ENCODE measurements around the gene CCDC69.

The CCDC69 gene

DNA sequence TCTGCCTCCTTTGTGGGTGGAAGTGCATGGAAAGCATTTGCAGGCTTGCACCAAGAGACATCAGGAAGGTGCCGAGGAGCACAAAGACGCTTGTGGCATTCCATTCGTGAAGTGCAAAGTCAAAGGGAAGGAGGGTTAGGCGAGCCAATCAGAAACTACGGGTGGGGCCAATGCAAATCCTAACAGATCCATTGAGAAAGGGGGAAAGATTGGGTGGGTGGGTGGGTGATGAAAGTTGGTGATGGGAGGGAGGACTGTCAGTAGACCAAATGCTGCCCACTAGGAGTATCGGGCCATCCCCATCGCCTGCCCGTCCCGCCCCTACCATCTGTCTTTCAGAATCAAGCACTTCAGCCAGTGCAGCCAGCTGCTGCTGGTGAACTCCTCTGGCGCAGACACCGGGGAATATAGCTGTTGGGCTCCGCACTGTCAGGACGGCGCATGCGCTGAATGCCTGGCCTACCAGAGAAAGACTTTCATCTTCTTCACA, 49.2 kb downstream of the CCDC69 start:
- TF ChIP-seq, protein P1, sequence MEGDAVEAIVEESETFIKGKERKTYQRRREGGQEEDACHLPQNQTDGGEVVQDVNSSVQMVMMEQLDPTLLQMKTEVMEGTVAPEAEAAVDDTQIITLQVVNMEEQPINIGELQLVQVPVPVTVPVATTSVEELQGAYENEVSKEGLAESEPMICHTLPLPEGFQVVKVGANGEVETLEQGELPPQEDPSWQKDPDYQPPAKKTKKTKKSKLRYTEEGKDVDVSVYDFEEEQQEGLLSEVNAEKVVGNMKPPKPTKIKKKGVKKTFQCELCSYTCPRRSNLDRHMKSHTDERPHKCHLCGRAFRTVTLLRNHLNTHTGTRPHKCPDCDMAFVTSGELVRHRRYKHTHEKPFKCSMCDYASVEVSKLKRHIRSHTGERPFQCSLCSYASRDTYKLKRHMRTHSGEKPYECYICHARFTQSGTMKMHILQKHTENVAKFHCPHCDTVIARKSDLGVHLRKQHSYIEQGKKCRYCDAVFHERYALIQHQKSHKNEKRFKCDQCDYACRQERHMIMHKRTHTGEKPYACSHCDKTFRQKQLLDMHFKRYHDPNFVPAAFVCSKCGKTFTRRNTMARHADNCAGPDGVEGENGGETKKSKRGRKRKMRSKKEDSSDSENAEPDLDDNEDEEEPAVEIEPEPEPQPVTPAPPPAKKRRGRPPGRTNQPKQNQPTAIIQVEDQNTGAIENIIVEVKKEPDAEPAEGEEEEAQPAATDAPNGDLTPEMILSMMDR (IDR thresholded peaks at IDR 0.05; ENCODE audit: low read depth, low read length): no peak
- no peak overlapping the region for H3K4me3 ChIP-seq (ENCODE audit: low read depth, low read length)
- in situ Hi-C loops (cut with HindIII; ENCODE audit: low sequenced_read_pairs): no loop called here
- DNase-seq (ENCODE audit: low read depth, low spot score): no peak

DNA sequence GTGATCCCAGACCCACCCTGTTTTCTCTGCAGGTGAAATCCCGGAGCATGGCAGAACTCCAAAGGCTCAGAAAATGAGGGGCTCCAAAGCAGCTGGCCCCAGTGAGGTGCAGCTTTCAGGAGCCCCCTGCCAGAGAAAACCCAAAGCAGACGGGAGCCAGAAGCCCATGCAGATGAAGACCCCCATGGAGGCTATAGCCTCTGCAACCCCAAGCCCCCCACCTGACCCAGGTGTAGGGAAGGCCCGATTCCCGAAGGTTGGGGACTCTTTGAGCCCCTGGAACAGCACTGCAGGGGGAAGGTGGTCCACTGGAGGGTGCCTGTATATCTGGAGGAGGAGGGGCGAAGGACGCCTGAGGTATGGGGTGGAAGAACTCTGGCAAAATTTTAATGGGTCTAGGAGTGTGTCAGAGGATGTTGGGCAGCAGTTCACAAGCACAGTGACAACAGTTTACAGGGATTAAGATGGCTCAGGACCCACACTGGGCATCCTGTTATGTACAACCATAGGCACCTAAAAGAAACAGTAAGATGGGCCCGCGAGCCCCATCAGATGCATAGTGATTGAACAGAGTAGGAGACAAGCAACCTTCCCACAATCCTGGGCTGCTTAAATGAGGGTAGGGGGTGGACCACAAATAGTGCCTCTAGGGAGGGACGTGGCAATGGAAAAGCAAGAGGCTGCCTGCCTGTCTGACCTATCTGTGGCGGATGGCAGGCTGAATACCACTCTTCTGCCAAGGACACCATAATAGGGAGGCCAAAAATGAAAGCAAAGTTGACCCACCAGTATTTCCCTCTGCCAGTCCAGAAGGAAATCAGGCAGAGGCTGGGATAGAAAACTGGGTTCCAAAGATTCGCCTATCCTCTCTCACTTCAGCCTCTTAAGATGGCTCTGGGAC, 49.9 kb downstream of the CCDC69 start:
- TF ChIP-seq, protein P1 (IDR thresholded peaks at IDR 0.05; ENCODE audit: low read depth, low read length): no peak
- in situ Hi-C loops (cut with HindIII; ENCODE audit: low sequenced_read_pairs): no loop called here
- no peak overlapping the region for H3K4me3 ChIP-seq (ENCODE audit: low read depth, low read length)
- no peak for DNase-seq (ENCODE audit: low read depth, low spot score)

DNA sequence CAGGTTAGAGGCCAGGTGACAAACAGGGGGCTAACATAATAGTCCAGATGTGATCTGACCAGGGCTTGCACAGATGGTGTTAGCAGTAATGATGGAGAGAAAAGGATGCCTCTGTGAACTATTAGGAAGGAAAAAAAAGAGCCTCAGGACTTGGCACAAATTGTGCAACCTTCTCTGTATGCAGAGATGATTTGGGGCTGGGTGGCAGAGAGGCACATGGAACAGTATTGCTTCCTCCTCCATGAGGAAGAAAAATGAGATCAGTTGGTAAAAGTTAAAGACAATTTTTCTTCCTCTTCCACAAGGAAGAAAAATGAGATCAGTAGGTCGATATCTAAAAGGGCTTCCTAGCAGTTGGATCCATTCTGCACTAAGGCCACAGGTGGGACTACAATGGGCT, 52.4 kb downstream of the CCDC69 start:
- TF ChIP-seq, protein P1 (IDR thresholded peaks at IDR 0.05; ENCODE audit: low read depth, low read length): no peak
- no peak overlapping the region for H3K4me3 ChIP-seq (ENCODE audit: low read depth, low read length)
- in situ Hi-C loops (cut with HindIII; ENCODE audit: low sequenced_read_pairs): no loop called here
- no peak for DNase-seq (ENCODE audit: low read depth, low spot score)

DNA sequence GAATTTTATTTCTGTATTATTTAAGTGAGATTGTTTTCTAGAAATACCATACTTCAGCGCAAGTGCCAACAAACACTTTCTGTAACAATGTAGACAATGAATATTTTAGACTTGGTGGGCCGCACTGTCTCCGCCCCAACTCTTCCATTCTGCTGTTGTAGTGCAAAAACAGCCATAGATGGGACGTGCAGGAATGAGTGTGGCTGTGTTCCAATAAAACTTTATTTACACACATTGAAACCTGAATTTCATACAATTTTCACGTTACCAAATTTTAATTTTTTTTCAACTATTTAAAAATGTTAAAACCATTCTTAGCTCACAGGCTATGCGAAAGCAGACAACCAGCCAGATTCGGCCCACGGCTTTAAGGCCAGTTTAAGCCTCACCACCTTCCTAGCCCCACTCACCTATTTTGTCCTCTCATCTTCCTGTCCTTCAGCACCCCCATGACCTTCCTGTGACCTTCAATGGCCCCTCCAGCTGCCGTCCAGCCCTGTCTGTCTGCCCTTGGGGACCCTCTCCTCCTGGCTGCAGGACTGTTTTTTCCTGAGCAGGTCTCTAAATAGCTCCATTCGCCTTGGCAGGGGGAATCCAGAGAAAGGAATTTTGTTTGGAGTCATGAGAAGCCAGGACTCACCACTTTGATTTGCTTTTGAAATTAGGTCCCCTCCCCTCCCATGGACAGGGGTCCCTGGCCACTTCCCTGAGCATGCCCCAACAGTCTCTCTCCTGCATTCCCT, 55.1 kb downstream of the CCDC69 start:
- TF ChIP-seq, protein P1 (IDR thresholded peaks at IDR 0.05; ENCODE audit: low read depth, low read length): no peak
- in situ Hi-C loops (cut with HindIII; ENCODE audit: low sequenced_read_pairs): no loop called here
- no peak for DNase-seq (ENCODE audit: low read depth, low spot score)
- no peak overlapping the region for H3K4me3 ChIP-seq (ENCODE audit: low read depth, low read length)

DNA sequence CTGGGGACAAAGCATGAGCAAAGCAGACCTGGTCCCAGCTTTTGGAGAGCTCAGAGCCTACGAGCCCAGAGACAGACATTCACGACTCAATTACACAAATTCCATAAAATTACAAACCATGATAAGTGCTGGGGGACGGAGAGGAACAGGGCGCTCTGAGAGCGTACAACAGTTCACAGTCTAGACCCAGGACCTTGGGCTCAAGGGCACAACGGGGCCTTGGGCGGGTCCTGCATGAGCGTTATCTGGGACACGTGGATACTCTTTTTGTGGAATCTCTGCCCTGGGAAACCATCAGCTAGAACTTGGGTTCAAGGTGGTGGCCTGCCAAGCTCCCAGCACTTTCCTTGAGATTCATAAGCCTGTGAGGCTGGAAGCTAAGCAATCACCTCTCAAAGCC, 56.9 kb downstream of the CCDC69 start:
- TF ChIP-seq, protein P1 (IDR thresholded peaks at IDR 0.05; ENCODE audit: low read depth, low read length): no peak
- DNase-seq (ENCODE audit: low read depth, low spot score): no peak
- no peak overlapping the region for H3K4me3 ChIP-seq (ENCODE audit: low read depth, low read length)
- in situ Hi-C loops (cut with HindIII; ENCODE audit: low sequenced_read_pairs): no loop called here

DNA sequence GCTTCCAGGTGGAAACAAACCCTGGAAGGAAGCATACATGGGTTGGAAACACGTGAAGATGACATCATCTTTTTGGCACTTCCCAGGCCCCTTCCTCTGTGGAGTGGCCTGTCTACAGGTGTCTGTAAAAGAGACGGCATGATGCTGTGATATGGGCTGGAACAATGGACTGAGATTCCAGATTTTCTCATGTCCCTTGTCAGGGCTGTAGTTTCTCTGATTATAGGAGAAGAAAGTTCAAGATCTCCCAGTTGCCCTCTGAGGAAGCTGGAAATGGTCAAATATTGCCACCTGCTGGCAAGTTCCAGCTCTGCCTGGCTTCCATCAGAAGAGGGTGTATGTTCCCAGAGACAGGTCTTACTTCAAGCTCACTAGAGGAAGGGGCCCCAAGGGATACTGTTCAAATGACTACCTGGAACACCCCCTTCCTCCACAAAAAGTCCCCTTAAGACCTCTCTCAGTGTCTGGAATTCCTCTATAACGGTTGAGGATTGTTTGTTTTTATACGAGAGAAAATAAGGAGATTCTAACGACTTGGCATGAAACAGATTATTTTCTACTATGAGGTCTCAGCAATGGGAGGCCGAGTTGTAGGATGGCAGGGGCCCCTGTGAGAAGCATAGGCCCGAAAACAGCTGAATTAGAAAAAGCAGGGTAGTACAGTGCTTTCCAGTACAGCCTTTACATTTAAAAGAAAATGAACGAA, 59.1 kb downstream of the CCDC69 start:
- no peak overlapping the region for H3K4me3 ChIP-seq (ENCODE audit: low read depth, low read length)
- TF ChIP-seq, protein P1 (IDR thresholded peaks at IDR 0.05; ENCODE audit: low read depth, low read length): peak; percentile 93
- in situ Hi-C loops (cut with HindIII; ENCODE audit: low sequenced_read_pairs): no loop called here
- peak; percentile 76 for DNase-seq (ENCODE audit: low read depth, low spot score)
